K562 (cell line): ENCODE data around the gene PHF21A. TPM values are rescaled to one million over a fixed set of nuclear protein-coding genes. Genes with fewer than 3 reads are reported as not detected.

ENCODE experiments used
- ATF3 ChIP-seq, 2 experiments: fragments of 450-650 bp in 1 of 2; sonication (generic) in 1 of 2; formaldehyde crosslinking in 1 of 2; IDR thresholded peaks in 1 of 2; conservative IDR thresholded peaks in 1 of 2; 2 replicates each; pipeline versions ENCODE4 v1.6.1 to v1.8.1; 2016 to 2023; ENCODE audit warnings: mild to moderate bottlenecking in 2 of 2, moderate library complexity in 2 of 2, inconsistent platforms in 1 of 2, missing genetic modification reagents in 1 of 2
- BCOR ChIP-seq: fragments of 450-650 bp; IDR thresholded peaks from 2 replicates; pipeline ENCODE4 v1.6.1; 2016
- BRD9 ChIP-seq: fragments of 450-650 bp; IDR thresholded peaks from 2 replicates; pipeline ENCODE4 v1.6.1; 2018; ENCODE audit warnings: low read depth; ENCODE audit not compliant: partially characterized antibody
- CBX3 ChIP-seq, 2 experiments: IDR thresholded peaks; 1 replicate in 1 of 2; 2 replicates in 1 of 2; pipeline ENCODE4 v1.6.1; 2012; ENCODE audit warnings: inconsistent platforms in 2 of 2, low read length in 2 of 2, borderline replicate concordance in 1 of 2, control low read depth in 1 of 2
- FOXM1 ChIP-seq, 2 experiments: fragments of 450-650 bp in 1 of 2; sonication (generic) in 1 of 2; formaldehyde crosslinking in 1 of 2; IDR thresholded peaks; 2 replicates each; pipeline versions ENCODE4 v1.6.1 to v1.9.0; 2017 to 2022; ENCODE audit warnings: low read depth in 2 of 2, mild to moderate bottlenecking in 2 of 2, missing genetic modification reagents in 1 of 2, moderate library complexity in 1 of 2
- GATAD2A ChIP-seq: fragments of 450-650 bp; IDR thresholded peaks from 2 replicates; pipeline ENCODE4 v1.6.1; 2017
- IRF9 ChIP-seq: fragments of 450-650 bp; IDR thresholded peaks from 2 replicates; pipeline ENCODE4 v1.6.1; 2016; ENCODE audit warnings: missing biosample characterization, missing genetic modification characterization
- NCOA4 ChIP-seq: fragments of 450-650 bp; IDR thresholded peaks from 2 replicates; pipeline ENCODE4 v1.6.1; 2018; ENCODE audit warnings: mild to moderate bottlenecking; ENCODE audit not compliant: partially characterized antibody
- NCOA6 ChIP-seq: fragments of 450-650 bp; IDR thresholded peaks from 2 replicates; pipeline ENCODE4 v1.6.1; 2017; ENCODE audit warnings: mild to moderate bottlenecking
- POLR2G ChIP-seq: fragments of 200-400 bp; formaldehyde crosslinking; IDR thresholded peaks from 2 replicates; pipeline ENCODE4 v1.6.1; 2017; ENCODE audit warnings: low read depth, mild to moderate bottlenecking, antibody characterized with exemption, low read length, moderate library complexity
- RREB1 ChIP-seq: fragments of 250-450 bp; sonication (Bioruptor Pico); IDR thresholded peaks from 2 replicates; pipeline ENCODE4 v1.4.0; 2020
- SMARCE1 ChIP-seq: fragments of 450-650 bp; IDR thresholded peaks from 2 replicates; pipeline ENCODE4 v1.7.1; 2016; ENCODE audit warnings: mild to moderate bottlenecking
- SREBF1 ChIP-seq: fragments of 150-350 bp; IDR thresholded peaks from 2 replicates; pipeline ENCODE4 v1.6.1; 2014; ENCODE audit warnings: antibody characterized with exemption, low read depth, low read length, borderline replicate concordance
- SUPT5H ChIP-seq: fragments of 450-650 bp; IDR thresholded peaks from 2 replicates; pipeline ENCODE4 v1.6.1; 2016
- ZFPM2 ChIP-seq: fragments of 250-450 bp; sonication (Bioruptor Pico); IDR thresholded peaks from 2 replicates; pipeline ENCODE4 v1.5.1; 2022; ENCODE audit warnings: mild to moderate bottlenecking
- ZNF133 ChIP-seq: fragments of 250-450 bp; sonication (Bioruptor Pico); IDR thresholded peaks from 2 replicates; pipeline ENCODE4 v1.4.0; 2020; ENCODE audit warnings: mild to moderate bottlenecking
- ZNF3 ChIP-seq: fragments of 250-450 bp; sonication (Bioruptor Pico); IDR thresholded peaks from 2 replicates; pipeline ENCODE4 v1.5.0; 2021; ENCODE audit warnings: mild to moderate bottlenecking, moderate library complexity
- ZNF316 ChIP-seq: fragments of 450-650 bp; IDR thresholded peaks from 2 replicates; pipeline ENCODE4 v1.6.1; 2016
- ZNF507 ChIP-seq: conservative IDR thresholded peaks from 2 replicates; pipeline ENCODE4 v1.6.1; 2017; ENCODE audit warnings: missing genetic modification characterization, missing compliant biosample characterization
- polyA plus RNA-seq, 8 experiments: library from polyadenylated mRNA; depleted of rRNA in 4 of 8; stranded (reverse) in 5 of 8; unstranded in 3 of 8; fragments of >200 nt; fragmentation: Nextera tagmentation in 2 of 8; fragmentation: Illumina TruSeq in 1 of 8; extraction: Ambion mirVana in 2 of 8; extraction: Trizol in 1 of 8; gene quantifications; 2 replicates each; pipeline versions ENCODE4 v1.2.1 to v1.2.3, GENCODE V29; 2011 to 2014; ENCODE audit warnings: inconsistent platforms in 1 of 8, missing spikeins in 1 of 8
- total RNA-seq, 7 experiments: library from RNA; depleted of rRNA in 6 of 7; stranded (reverse); fragments of >200 nt in 6 of 7; fragmentation: Illumina TruSeq in 2 of 7; extraction: Trizol in 2 of 7; gene quantifications; 2 replicates each; pipeline versions ENCODE4 v1.2.1 to v1.2.3, GENCODE V29; 2011 to 2021; ENCODE audit warnings: low replicate concordance in 1 of 7

The PHF21A gene
- total and polyA plus RNA-seq, 9 of the 15 experiments (the other 6 are each of a cell fraction or from before 2014, with no cell fraction given): 1.5 to 32.4 (median 10.7) TPM

- TF ChIP-seq RREB1 (CRISPR knock-in tag) (no peak), NCOA4 (no peak), ZNF316 (peak; percentile 38), BRD9 (peak; percentile 41), ZNF507 (tag) (no peak), ATF3 (IDR thresholded peaks at IDR 0.05) (peak; percentile 68), ATF3 (CRISPR knock-in tag; conservative IDR thresholded peaks at IDR 0.05) (no peak), ZFPM2 (CRISPR knock-in tag) (no peak), IRF9 (peak; percentile 39; the same call in 1 of the 2 replicates), FOXM1 (IDR thresholded peaks at IDR 0.05; ENCODE audit: low read depth) (no peak), FOXM1 (CRISPR knock-in tag; IDR thresholded peaks at IDR 0.05; ENCODE audit: low read depth) (no peak), SUPT5H (peak; percentile 45; the same call in 1 of the 2 replicates), CBX3 (IDR thresholded peaks at IDR 0.05; ENCODE audit: borderline replicate concordance in 1 of 2, low read length in 2 of 2) (no peak), ZNF3 (CRISPR knock-in tag) (no peak), BCOR (no peak), ZNF133 (CRISPR knock-in tag) (no peak), SMARCE1 (peak; percentile 29; the same call in 1 of the 2 replicates), GATAD2A (0 out of 2 replicates have a peak, but pooled peaks have one; percentile 43), POLR2G (peak; percentile 59), NCOA6 (no peak), SREBF1 (no peak)
- TF ChIP-seq, all 486 proteins: peak for 63
These were observed 1.7 kb downstream of the PHF21A start (continued) for GRCh38 chr11:46119352-46120216.
